B cell (primary cell): ENCODE results near the gene INSC.

ENCODE experiments used
- EZH2 ChIP-seq: IDR thresholded peaks from 2 replicates; pipeline ENCODE4 v1.6.1; 2012; ENCODE audit warnings: borderline replicate concordance, low read depth, mild to moderate bottlenecking, moderate library complexity, low read length; ENCODE audit not compliant: insufficient read depth, poor library complexity, severe bottlenecking
- TF ChIP-seq, protein P1 (sequence below): fragments of 200-600 bp; IDR thresholded peaks from one replicate; pipeline ENCODE4 v1.8.0; 2022; ENCODE audit warnings: antibody characterized with exemption, mild to moderate bottlenecking

DNA sequence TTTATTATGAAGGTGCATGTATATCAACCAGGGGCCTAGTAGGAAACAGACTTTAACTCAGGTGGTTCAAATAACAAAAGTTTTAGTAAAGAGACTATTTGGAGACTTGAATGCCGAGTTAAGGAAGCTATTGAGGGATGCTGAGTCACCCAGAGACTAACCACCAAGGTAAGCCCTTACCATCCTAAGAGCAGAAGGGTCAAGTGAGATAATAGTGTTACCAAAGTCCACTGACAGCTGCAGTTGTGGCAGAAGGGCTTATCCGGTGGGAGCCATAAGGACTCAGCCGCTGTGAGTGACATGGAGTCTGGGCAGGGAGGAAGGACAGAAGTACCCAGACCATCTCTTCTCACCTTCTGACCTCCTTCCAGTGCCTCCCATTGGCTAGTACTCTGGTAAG lies 134.0 kb downstream of the INSC start:
- no peak for TF ChIP-seq EZH2
- TF ChIP-seq, protein P1, sequence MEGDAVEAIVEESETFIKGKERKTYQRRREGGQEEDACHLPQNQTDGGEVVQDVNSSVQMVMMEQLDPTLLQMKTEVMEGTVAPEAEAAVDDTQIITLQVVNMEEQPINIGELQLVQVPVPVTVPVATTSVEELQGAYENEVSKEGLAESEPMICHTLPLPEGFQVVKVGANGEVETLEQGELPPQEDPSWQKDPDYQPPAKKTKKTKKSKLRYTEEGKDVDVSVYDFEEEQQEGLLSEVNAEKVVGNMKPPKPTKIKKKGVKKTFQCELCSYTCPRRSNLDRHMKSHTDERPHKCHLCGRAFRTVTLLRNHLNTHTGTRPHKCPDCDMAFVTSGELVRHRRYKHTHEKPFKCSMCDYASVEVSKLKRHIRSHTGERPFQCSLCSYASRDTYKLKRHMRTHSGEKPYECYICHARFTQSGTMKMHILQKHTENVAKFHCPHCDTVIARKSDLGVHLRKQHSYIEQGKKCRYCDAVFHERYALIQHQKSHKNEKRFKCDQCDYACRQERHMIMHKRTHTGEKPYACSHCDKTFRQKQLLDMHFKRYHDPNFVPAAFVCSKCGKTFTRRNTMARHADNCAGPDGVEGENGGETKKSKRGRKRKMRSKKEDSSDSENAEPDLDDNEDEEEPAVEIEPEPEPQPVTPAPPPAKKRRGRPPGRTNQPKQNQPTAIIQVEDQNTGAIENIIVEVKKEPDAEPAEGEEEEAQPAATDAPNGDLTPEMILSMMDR, result no peak
